HG02884 (cell line): Measurements from ENCODE around the gene FAHD2A.
"Not testable (repeated sequence)": the region's sequence is repeated elsewhere in the genome, so short reads cannot be mapped to it uniquely, and the experiment has no call there.

Source experiments
- ATAC-seq: cut with Tn5 transposase; IDR thresholded peaks from one replicate; pipeline ENCODE4 v1.9.1; 2021; ENCODE audit warnings: mild to moderate bottlenecking, moderate library complexity; ENCODE audit not compliant: unreplicated experiment

FAHD2A gene

GRCh38 chr2:95389245-95390119, 13.0 kb upstream of the FAHD2A start:
- ATAC-seq, result peak; percentile 65

- no peak for ATAC-seq
Observed at GRCh38 chr2:95390272-95390880, 12.1 kb upstream of the FAHD2A start.

- ATAC-seq, result no peak
Observed at GRCh38 chr2:95390881-95391321, 11.6 kb upstream of the FAHD2A start.

DNA sequence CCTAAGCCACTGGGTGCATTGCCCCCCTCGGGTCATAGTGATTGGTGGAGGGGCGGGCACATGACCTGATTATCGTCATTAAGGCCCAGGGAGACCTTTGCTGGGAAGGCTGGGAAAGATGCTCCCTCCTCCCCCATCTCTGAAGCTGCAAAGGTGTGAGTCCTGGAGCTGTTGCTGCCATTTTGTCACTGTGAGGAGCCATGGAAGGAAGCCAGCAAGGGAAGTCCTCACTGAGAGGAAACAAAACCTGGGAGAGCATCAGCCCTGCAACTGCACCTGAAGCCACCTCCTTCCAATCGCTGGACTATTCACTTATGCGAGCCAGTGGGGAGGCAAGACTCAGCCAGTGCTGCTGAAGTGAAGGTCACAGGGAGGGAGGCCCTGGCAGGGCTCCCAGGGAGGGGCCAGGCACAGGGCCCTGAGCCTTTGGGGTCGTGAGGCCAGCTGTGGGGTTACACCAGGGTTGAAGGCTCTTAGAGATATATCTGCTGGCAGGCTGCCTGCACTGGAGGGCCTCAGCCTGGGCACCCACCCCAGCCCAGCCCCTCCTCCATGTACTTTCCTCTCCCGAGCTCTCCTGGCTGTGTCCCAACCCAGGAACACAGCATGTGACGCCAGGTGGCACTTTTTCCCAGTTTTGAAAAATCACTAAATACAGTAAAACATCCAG, 10.7 kb upstream of the FAHD2A start:
- no peak for ATAC-seq

GRCh38 chr2:95392320-95392719, 10.2 kb upstream of the FAHD2A start:
- no peak for ATAC-seq

DNA sequence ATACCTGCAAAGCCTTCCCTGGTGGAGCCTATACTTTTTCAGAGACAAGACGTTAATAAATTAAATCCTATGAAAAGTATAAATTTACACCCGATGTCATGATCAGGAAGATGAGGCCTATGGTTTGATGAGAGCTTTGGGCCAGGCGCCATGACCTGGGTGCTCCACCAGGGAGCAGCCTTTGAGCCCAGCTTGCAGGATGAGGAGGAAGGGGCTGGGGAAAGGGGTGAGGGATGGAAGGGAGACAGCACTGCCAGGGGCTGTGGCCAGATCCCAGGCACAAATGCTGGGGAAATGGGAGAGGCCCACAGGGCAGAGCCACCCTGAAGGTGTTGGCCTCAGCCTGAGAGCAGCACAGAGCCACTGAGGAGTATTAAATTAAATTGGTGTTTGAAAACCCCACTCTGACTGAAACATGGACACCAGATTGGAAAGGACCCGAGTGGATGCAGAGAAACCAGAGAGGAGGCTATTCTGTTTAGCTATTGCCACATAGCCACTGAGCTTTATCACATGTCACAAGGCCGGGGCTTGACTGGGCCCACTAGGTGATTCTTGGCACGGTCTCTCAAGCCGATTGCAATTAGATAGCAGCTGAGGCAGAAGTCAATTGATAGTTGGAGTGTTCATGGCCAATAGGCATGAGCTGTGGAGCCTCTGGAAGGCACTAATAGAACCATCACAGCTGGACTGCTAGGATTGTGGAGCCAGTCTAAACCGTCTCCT, 9.6 kb upstream of the FAHD2A start:
- no peak for ATAC-seq

GRCh38 chr2:95393901-95394300, 8.6 kb upstream of the FAHD2A start:
- ATAC-seq, result no peak

- no peak for ATAC-seq
Observed at GRCh38 chr2:95399061-95399460, 3.4 kb upstream of the FAHD2A start.

- ATAC-seq, result no peak
Observed at GRCh38 chr2:95401480-95401879, 1.0 kb upstream of the FAHD2A start.

DNA sequence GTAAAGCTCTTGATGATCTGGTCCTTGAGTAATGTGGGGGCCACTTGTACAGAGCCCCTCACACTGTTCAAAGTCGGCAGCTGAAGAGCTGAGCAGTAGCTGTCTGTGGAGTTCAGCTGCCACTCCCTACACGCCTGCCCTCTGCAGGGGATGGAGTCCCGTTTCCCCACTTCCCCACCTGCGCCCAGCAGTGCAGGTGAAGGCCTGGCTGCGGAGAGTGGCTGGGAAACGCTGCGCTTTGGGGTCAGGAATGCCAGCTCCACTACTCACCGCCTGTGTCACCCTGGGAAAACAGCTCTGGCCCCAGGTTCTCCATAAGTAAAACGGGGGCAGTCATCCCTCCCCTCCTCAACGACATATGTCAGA, 521 bp upstream of the FAHD2A start:
- ATAC-seq, result peak; percentile 19

DNA sequence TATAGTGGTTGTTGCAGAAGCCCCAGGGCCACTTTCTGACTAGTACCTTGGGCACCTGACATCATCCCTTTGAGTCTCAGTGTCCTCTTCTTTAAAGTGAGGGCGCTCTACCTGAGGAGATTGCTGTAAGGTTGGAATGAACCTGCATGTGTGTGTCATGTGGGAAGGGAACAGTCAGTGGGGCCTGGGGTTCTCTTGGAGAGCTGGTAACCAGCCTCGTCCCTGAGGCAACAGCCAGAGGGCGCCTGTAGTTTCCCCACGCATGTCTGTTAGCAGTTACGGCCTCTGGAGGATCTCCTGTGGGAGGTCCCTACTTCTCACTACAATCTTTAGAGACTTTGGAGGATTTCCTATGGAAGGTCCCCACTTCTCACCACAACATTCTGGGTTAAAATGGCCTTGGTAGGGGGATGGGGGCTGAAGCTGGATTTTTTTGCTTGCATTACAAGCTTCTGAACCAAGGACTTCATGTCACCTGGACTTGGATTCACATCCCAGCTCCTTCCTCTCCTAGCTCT, 755 bp downstream of the FAHD2A start:
- not testable (repeated sequence) for ATAC-seq

- not testable (repeated sequence) for ATAC-seq
Observed at GRCh38 chr2:95403824-95404223, 1.3 kb downstream of the FAHD2A start.

DNA sequence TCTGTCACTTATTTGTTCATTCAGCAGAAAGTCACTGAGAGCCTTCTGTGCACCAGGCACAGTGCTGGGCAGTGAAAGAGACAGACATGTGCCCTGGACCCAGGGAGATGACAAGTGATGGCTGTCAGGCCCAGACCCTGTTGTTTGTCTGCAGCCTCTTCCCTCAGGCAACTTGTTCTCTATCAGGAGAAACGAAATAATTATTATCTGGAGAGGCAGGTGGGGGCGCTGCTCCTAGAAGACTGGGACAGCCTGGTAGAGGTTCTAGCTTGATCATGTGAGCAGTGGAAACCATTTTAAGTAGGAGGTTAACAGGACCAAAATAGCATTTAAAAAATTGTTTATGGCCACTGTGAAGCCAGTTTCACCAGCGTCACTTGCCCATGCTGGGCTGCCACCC, 2.2 kb downstream of the FAHD2A start:
- not testable (repeated sequence) for ATAC-seq

- not testable (repeated sequence) for ATAC-seq
Observed at GRCh38 chr2:95411239-95411638, 8.7 kb downstream of the FAHD2A start.

GRCh38 chr2:95414015-95414594, 11.6 kb downstream of the FAHD2A start:
- peak; percentile 87 for ATAC-seq

- not testable (repeated sequence) for ATAC-seq
Observed at GRCh38 chr2:95415138-95415537, 12.6 kb downstream of the FAHD2A start.

DNA sequence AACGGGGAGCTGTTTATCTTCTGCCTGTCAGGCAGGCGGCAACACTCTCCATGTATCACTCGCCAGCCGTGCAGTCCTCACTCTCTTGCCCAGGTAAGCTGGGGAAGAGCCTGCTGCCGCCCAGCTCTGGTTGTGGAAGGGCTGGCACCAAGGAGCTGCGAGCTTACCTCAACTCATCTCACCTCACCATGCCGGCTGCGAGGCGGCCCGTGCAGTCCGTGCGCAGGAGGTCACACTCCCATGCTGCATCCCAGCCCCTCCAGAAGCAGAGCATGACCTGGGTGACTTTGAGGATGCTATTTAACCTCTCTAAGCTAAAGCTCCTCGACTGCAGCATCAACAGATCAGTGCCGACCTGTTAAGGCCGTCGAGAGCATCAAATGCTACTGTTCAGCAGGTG, 13.1 kb downstream of the FAHD2A start:
- ATAC-seq, result not testable (repeated sequence)

GRCh38 chr2:95427196-95427867, 24.8 kb downstream of the FAHD2A start:
- ATAC-seq, result not testable (repeated sequence)

- ATAC-seq, result not testable (repeated sequence)
Observed at GRCh38 chr2:95429748-95430467, 27.4 kb downstream of the FAHD2A start.
